ENCODE measurements around the gene DEXI.

DEXI gene

GRCh38 chr16:10888320-10888937 is 53.8 kb downstream of the DEXI start:
- TF ChIP-seq CTCF (IDR thresholded peaks at IDR 0.05) = no peak
- H3K27me3 ChIP-seq (ENCODE audit: control insufficient read depth, insufficient read depth, low read length) = no peaks in the 10 kb centered on the region
- no peak overlapping the region for H2AFZ ChIP-seq
- H3K4me3 ChIP-seq (ENCODE audit: low read depth, low read length) = no peak overlapping the region
- no peaks in the 10 kb centered on the region for H3K4me1 ChIP-seq
- no peak overlapping the region for H3K4me2 ChIP-seq (ENCODE audit: low read length)
- no peaks in the 10 kb centered on the region for H3K36me3 ChIP-seq (ENCODE audit: control insufficient read depth, insufficient read depth, low read length)
- H3K9me3 ChIP-seq (ENCODE audit: control insufficient read depth, low read length) = no peaks in the 10 kb centered on the region
- no peak overlapping the region for H3K27ac ChIP-seq
- H3K79me2 ChIP-seq = no peaks in the 10 kb centered on the region
- H3K9ac ChIP-seq = no peak overlapping the region

GRCh38 chr16:10885246-10885645 is 57.0 kb downstream of the DEXI start:
- TF ChIP-seq CTCF (IDR thresholded peaks at IDR 0.05) = no peak
- no peak overlapping the region for H3K27ac ChIP-seq

GRCh38 chr16:10883004-10883403 is 59.3 kb downstream of the DEXI start:
- no peaks in the 10 kb centered on the region for H3K36me3 ChIP-seq (ENCODE audit: control insufficient read depth, insufficient read depth, low read length)
- H3K27me3 ChIP-seq (ENCODE audit: control insufficient read depth, insufficient read depth, low read length) = no peaks in the 10 kb centered on the region
- TF ChIP-seq CTCF (IDR thresholded peaks at IDR 0.05) = no peak
- no peak overlapping the region for H3K4me3 ChIP-seq (ENCODE audit: low read depth, low read length)
- no peak overlapping the region for H3K9ac ChIP-seq
- no peaks in the 10 kb centered on the region for H3K4me1 ChIP-seq
- no peaks in the 10 kb centered on the region for H3K79me2 ChIP-seq
- no peaks in the 10 kb centered on the region for H3K9me3 ChIP-seq (ENCODE audit: control insufficient read depth, low read length)
- no peak overlapping the region for H2AFZ ChIP-seq
- H3K4me2 ChIP-seq (ENCODE audit: low read length) = no peak overlapping the region
- H3K27ac ChIP-seq = no peak overlapping the region

More at GRCh38 chr16:10885246-10885645, 57.0 kb downstream of the DEXI start:
- no peak overlapping the region for H3K9ac ChIP-seq
- H3K79me2 ChIP-seq = no peaks in the 10 kb centered on the region
- no peak overlapping the region for H2AFZ ChIP-seq
- H3K9me3 ChIP-seq (ENCODE audit: control insufficient read depth, low read length) = no peaks in the 10 kb centered on the region
- H3K4me2 ChIP-seq (ENCODE audit: low read length) = no peak overlapping the region
- H3K4me1 ChIP-seq = no peaks in the 10 kb centered on the region
- H3K36me3 ChIP-seq (ENCODE audit: control insufficient read depth, insufficient read depth, low read length) = no peaks in the 10 kb centered on the region
- no peaks in the 10 kb centered on the region for H3K27me3 ChIP-seq (ENCODE audit: control insufficient read depth, insufficient read depth, low read length)
- H3K4me3 ChIP-seq (ENCODE audit: low read depth, low read length) = no peak overlapping the region

- Histone ChIP-seq H3K4me2 (ENCODE audit: low read length) (no peak overlapping the region), H3K4me3 (ENCODE audit: low read depth, low read length) (no peak overlapping the region), H3K27me3 (ENCODE audit: control insufficient read depth, insufficient read depth, low read length) (no peaks in the 10 kb centered on the region), H3K9me3 (ENCODE audit: control insufficient read depth, low read length) (no peaks in the 10 kb centered on the region), H3K79me2 (no peaks in the 10 kb centered on the region), H2AFZ (no peak overlapping the region), H3K4me1 (no peaks in the 10 kb centered on the region), H3K9ac (no peak overlapping the region), H3K36me3 (ENCODE audit: control insufficient read depth, insufficient read depth, low read length) (no peaks in the 10 kb centered on the region), H3K27ac (no peak overlapping the region)
- no peak for TF ChIP-seq CTCF (IDR thresholded peaks at IDR 0.05)
Measured at GRCh38 chr16:10881479-10882030, 60.7 kb downstream of the DEXI start.

All from parathyroid adenoma (tissue), 2 donors.